BJ (cell line): ENCODE measurements around the gene SLC27A5. TPM values are rescaled to one million over a fixed set of nuclear protein-coding genes. Genes with fewer than 3 reads are reported as not detected.

Experiments
- CTCF ChIA-PET: fragments of 350-600 bp; formaldehyde crosslinking; extraction: SDS; loops from one replicate; lab custom pipeline; 2021; ENCODE audit warnings: antibody characterized with exemption, inconsistent platforms; lab: Yijun Ruan, JAX
- POLR2A ChIA-PET: fragments of 300-600 bp; sonication (Branson Sonifier 250); formaldehyde crosslinking; extraction: SDS; loops from one replicate; lab custom pipeline; 2021; ENCODE audit warnings: antibody characterized with exemption; lab: Charles Lee
- DNase-seq: peaks from one replicate; pipeline ENCODE4 v3.0.0-alpha.2; 2011; ENCODE audit warnings: low read depth
- H3K27me3 ChIP-seq: 2 replicates; pipeline ENCODE4 v1.6.0; 2011; ENCODE audit warnings: low read length; ENCODE audit not compliant: control insufficient read depth, insufficient read depth
- H3K36me3 ChIP-seq: 2 replicates; pipeline ENCODE4 v1.5.1; 2011; ENCODE audit warnings: low read length; ENCODE audit not compliant: control insufficient read depth, insufficient read depth
- H3K4me3 ChIP-seq: 2 replicates; pipeline ENCODE4 v1.5.1; 2011; ENCODE audit warnings: low read depth, mild to moderate bottlenecking, control low read depth, low read length
- CTCF ChIP-seq: IDR thresholded peaks from 2 replicates; pipeline ENCODE4 v1.5.1; 2011; ENCODE audit warnings: low read depth, mild to moderate bottlenecking, control low read depth, inconsistent platforms, low read length, moderate library complexity; ENCODE audit not compliant: insufficient read depth
- polyA plus RNA-seq: library from polyadenylated mRNA; depleted of rRNA; stranded (reverse); fragments of >200 nt; gene quantifications from 2 replicates; pipeline ENCODE4 v1.2.3, GENCODE V29; 2011

Gene SLC27A5
- polyA plus RNA-seq, 1 experiment: 13.1 TPM

GRCh38 chr19:58555920-58556621 lies 44.3 kb upstream of the SLC27A5 start:
- ChIA-PET POLR2A (no interaction called here), CTCF (interaction anchor here (7.3 kb wide), 1 partner anchor 37 kb away, joined by 43 read pairs; the partner anchor contains the start of gene ZBTB45)
- no peaks in the 10 kb centered on the region for H3K27me3 ChIP-seq
- DNase-seq: no peak
- H3K4me3 ChIP-seq: no peak overlapping the region
- TF ChIP-seq CTCF: no peak
- peaks cover 24% of the 10 kb centered on the region for H3K36me3 ChIP-seq

GRCh38 chr19:58555369-58555885 lies 43.6 kb upstream of the SLC27A5 start:
- H3K27me3 ChIP-seq: no peaks in the 10 kb centered on the region
- ChIA-PET POLR2A (interaction anchor here (0.9 to 2.2 kb wide), 2 partner anchors 10 to 12 kb away, joined by 3 to 10 read pairs; partner anchors contain the start of gene TRIM28), CTCF (interaction anchor here (0.9 to 7.3 kb wide), 3 partner anchors 21 to 37 kb away, joined by 4 to 43 read pairs (median 7); partner anchors contain the start of gene ZBTB45)
- no peak for TF ChIP-seq CTCF
- DNase-seq: no peak
- H3K36me3 ChIP-seq: peaks cover 30% of the 10 kb centered on the region
- H3K4me3 ChIP-seq: peak overlapping the region; percentile 71

DNA sequence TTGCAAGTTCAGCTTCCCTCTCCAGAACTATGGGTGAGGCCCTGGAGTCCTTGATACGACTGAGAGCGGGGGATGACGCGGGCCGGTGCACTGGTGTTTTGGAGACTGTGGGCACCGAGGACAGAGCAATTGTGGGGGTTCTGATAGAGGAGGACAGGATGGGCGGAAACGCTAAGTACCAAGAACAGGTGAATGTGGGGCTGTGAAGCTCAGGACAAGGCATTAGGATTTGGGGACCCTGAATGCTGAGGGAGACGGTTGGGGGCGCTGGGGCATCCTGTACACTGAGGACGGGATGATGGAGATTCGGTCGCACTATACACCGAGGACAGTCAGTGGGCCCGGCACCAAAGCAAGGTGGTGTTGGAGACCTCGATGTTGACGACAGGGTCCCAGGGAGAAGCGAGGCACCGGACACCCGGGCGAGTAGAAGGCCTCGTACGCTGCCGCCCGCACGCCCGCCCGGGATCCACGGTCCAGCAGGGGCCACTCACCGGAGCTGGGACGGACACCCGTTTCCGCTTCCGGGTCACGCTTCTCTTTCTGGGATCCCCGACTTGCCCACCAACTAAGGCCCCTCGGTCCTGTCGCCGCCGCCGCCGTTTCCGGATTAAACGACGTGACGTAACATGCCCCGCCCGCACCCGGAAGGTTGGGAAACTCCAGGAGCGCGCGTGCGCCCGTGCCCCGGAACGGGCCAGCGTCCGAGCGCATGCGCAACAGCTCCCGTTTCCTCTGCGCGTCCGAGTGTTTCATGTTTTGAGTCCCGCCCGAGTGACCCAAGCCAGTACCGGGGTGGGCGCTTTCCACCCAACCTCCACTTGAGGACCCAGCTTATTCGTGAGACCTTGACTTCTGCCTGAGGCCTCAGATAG lies 42.9 kb upstream of the SLC27A5 start, which contains the start of gene CHMP2A:
Gene CHMP2A, minus strand, starts transcription at position 612 of the 875 bp plus-strand sequence. CDS start 893 bp downstream, outside the sequence.
- ChIA-PET CTCF (interaction anchor here (0.9 to 7.3 kb wide), 3 partner anchors 22 to 36 kb away, joined by 4 to 43 read pairs (median 7); partner anchors contain the start of gene ZBTB45), POLR2A (interaction anchor here (0.6 to 2.2 kb wide), 3 partner anchors 9 to 12 kb away, joined by 3 to 10 read pairs (median 7); partner anchors contain the start of gene TRIM28)
- Histone ChIP-seq H3K27me3 (no peaks in the 10 kb centered on the region), H3K4me3 (peak within 1 kb of the TSS; percentile 71), H3K36me3 (peaks cover 37% of the 10 kb centered on the region)
- DNase-seq: peak; percentile 72
- TF ChIP-seq CTCF: no peak

DNA sequence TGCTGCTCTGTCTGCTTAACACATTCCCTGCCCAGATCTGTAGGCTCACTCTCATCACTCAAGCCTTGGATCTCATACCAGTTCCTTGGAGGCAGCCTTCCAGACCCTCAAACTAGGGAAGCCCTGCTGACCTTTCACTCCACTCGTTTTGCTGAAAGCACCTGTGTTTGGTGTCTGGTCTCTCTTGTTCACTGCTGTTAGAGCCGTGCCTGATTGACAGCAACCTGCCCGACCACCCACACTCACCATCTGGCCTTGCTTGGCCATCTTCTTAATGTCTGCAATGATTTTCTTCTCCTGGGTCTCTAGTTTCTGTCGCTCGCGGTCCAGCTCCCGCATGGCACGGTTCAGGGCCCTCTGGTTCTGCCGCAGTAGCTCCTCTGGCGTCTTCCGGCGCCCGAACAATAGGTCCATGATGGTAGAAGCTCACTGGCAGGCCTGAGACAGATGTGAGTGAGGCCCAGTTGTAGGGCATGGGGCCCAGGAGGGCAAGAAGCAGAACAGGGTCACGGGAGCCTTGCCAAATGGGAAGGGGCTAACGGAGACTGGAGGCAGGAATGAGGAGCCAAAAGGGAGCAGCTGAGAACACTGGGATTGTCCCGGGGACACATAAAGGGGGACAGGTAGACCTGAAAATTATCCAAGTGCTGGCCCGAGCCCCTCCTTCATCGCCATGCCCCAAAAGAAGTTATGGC lies 42.2 kb upstream of the SLC27A5 start:
- POLR2A ChIA-PET: interaction anchor here (2.2 kb wide), 1 partner anchor 10 kb away, joined by 10 read pairs; the partner anchor contains the start of gene TRIM28
- no peak for TF ChIP-seq CTCF
- Histone ChIP-seq H3K36me3 (peaks cover 45% of the 10 kb centered on the region), H3K4me3 (peak overlapping the region; percentile 71), H3K27me3 (no peaks in the 10 kb centered on the region)
- no peak for DNase-seq
- CTCF ChIA-PET: interaction anchor here (7.3 kb wide), 1 partner anchor 35 kb away, joined by 43 read pairs; the partner anchor contains the start of gene ZBTB45
